Measurements from ENCODE around the gene ARFGAP3. TPM values are rescaled to one million over a fixed set of nuclear protein-coding genes. Genes with fewer than 3 reads are reported as not detected.

Gene ARFGAP3
- total RNA-seq, 1 experiment from 2014 or later: 16.9 TPM

DNA sequence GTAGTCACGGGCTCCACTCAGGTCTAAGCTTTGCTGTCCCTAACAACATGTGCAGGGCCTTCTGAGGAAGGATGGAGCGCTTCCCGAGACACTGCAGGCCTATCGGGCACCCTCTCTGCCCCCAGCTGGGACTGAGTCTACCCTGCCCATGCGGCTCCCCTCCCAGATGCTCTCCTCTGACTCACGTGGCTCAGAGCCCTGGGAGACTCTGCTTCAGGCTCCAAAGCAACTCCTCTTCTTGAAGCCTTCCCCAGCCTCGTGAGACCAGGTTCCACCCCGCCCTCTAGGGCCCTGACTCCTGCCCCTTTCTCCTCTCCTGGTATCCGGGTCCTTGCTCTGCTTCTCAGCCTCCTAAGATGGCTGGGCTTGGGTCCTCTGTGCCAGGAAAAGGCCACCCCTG is 28.4 kb upstream of the ARFGAP3 start:
- H3K27ac Mint-ChIP-seq: no peak overlapping the region
- no peaks in the 10 kb centered on the region for H3K27me3 Mint-ChIP-seq (ENCODE audit: low read depth)
- H3K9me3 Mint-ChIP-seq: no peaks in the 10 kb centered on the region
- DNase-seq (ENCODE audit: low spot score): no peak
- ATAC-seq: no peak
- ChIA-PET CTCF (interaction anchor here (2.5 kb wide), 1 partner anchor 18 kb away, joined by 8 read pairs; no protein-coding TSS in a partner anchor), POLR2A (interaction anchor here (1.4 kb wide), 1 partner anchor 13 kb away, joined by 3 read pairs; no protein-coding TSS in a partner anchor)
- TF ChIP-seq, protein P1, sequence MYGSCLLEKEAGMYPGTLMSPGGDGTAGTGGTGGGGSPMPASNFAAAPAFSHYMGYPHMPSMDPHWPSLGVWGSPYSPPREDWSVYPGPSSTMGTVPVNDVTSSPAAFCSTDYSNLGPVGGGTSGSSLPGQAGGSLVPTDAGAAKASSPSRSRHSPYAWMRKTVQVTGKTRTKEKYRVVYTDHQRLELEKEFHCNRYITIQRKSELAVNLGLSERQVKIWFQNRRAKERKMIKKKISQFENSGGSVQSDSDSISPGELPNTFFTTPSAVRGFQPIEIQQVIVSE (CRISPR knock-in tag; IDR thresholded peaks at IDR 0.05; ENCODE audit: borderline replicate concordance): no peak
- TF ChIP-seq NR3C1 (CRISPR knock-in tag; conservative IDR thresholded peaks at IDR 0.05; ENCODE audit: low read depth): no peak
- peaks cover 42% of the 10 kb centered on the region for H3K36me3 Mint-ChIP-seq
- no peak overlapping the region for H3K4me3 Mint-ChIP-seq
- H3K4me1 Mint-ChIP-seq: peaks cover 10% of the 10 kb centered on the region

DNA sequence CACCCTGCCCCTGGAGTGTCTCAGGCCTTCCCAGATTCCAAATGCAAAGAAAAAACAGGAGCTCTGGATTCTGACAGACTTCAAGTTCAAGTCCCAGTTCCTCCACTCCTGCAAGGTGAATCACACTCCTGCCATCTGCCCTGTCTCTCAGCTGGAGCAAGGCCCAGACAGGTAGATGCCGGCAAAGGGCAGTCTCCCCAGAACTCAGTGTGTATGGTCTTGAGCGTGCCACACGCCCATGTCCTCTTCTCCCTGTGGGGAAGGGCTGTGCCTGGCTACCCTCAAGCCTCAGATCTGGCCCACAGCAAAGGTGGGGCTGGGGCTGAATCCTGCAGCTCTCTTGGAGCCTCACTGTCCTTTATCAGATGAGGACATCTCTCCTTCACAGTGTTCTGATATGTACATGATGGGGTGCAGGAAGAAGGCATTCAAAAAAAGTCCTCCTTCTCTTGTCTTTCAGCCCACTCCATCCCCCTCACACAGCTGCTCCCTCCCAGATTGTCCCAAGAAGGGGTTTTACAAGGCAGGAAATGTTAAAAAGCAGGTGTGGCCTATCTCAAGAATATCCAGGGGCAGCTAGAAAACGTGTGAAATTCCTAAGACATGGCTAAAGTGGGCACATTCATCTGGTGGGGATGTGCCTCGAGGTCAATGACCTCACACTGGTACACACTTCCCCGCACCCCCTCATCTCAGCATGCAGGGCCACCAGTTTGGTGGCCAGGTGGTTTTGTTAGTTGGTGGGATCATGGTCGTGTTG is 27.7 kb upstream of the ARFGAP3 start:
- no peak overlapping the region for H3K27ac Mint-ChIP-seq

DNA sequence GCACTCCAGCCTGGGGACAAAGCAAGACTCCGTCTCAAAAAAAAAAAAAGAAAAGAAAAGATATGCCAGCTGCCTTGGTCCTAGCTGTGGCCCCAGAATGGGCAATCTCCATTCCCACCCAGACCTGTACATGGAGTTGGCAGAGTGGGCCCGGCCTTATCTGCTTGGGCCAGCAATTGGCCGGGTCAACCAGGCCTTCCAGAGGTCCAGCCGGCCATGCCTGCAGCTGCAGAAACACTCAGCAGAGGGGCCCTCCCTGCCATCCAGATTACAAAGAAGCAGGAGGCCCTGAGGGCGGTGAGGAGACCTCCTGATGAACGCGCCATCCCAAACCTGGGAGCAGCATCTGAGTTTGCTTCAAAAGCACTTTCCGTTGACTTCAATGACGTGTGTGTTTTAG is 26.9 kb upstream of the ARFGAP3 start:
- Mint-ChIP-seq H3K4me1 (peaks cover 10% of the 10 kb centered on the region), H3K27ac (no peak overlapping the region), H3K27me3 (ENCODE audit: low read depth) (no peaks in the 10 kb centered on the region), H3K36me3 (peaks cover 41% of the 10 kb centered on the region), H3K4me3 (no peak overlapping the region), H3K9me3 (no peaks in the 10 kb centered on the region)
- POLR2A ChIA-PET: interaction anchor here (0.5 kb wide), 1 partner anchor 265 kb away, joined by 3 read pairs; no protein-coding TSS in a partner anchor
- TF ChIP-seq ZNF232 (CRISPR knock-in tag; IDR thresholded peaks at IDR 0.05): no peak
- no peak for TF ChIP-seq RELA (CRISPR knock-in tag; IDR thresholded peaks at IDR 0.05; ENCODE audit: borderline replicate concordance)
- DNase-seq (ENCODE audit: low spot score) (no peak), ATAC-seq (no peak)
- CTCF ChIA-PET: interaction anchor here (1.5 to 2.5 kb wide), 3 partner anchors 16 to 176 kb away, joined by 4 to 8 read pairs (median 4); no protein-coding TSS in a partner anchor

More for the DNA sequence above, 27.7 kb upstream of the ARFGAP3 start:
- TF ChIP-seq, protein P2, sequence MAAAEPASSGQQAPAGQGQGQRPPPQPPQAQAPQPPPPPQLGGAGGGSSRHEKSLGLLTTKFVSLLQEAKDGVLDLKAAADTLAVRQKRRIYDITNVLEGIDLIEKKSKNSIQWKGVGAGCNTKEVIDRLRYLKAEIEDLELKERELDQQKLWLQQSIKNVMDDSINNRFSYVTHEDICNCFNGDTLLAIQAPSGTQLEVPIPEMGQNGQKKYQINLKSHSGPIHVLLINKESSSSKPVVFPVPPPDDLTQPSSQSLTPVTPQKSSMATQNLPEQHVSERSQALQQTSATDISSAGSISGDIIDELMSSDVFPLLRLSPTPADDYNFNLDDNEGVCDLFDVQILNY (CRISPR knock-in tag; IDR thresholded peaks at IDR 0.05): no peak
- no peak for TF ChIP-seq SOX15 (CRISPR knock-in tag; IDR thresholded peaks at IDR 0.05)
- Mint-ChIP-seq H3K4me3 (no peak overlapping the region), H3K36me3 (peaks cover 45% of the 10 kb centered on the region), H3K9me3 (no peaks in the 10 kb centered on the region), H3K27me3 (ENCODE audit: low read depth) (no peaks in the 10 kb centered on the region), H3K4me1 (peaks cover 10% of the 10 kb centered on the region)
- CTCF ChIA-PET: interaction anchor here (1.5 to 2.5 kb wide), 2 partner anchors 17 to 175 kb away, joined by 4 to 8 read pairs; no protein-coding TSS in a partner anchor
- no peak for ATAC-seq
- POLR2A ChIA-PET: no interaction called here
- no peak for DNase-seq (ENCODE audit: low spot score)

DNA sequence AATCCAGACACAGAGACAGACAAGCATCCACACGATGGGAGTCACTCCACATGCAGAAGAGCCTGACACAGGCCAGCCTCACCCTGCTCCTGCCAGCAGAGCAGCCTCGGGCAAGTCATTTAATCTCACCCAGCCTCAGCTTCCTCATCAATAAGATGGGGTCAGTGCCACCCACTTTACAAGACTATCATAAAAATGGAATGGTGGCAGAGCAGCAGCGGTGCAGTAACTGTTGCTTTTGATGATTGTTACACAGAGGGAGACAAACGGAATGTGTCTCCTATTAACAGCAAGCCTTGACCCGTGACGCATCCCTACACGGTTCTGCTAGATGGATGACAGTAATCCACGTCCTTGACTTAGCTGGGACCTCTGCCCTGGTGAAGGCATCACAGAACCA is 26.0 kb upstream of the ARFGAP3 start:
- ATAC-seq: no peak
- H3K27me3 Mint-ChIP-seq (ENCODE audit: low read depth): no peaks in the 10 kb centered on the region
- TF ChIP-seq PRRX2 (CRISPR knock-in tag; IDR thresholded peaks at IDR 0.05): no peak
- TF ChIP-seq, protein P3, sequence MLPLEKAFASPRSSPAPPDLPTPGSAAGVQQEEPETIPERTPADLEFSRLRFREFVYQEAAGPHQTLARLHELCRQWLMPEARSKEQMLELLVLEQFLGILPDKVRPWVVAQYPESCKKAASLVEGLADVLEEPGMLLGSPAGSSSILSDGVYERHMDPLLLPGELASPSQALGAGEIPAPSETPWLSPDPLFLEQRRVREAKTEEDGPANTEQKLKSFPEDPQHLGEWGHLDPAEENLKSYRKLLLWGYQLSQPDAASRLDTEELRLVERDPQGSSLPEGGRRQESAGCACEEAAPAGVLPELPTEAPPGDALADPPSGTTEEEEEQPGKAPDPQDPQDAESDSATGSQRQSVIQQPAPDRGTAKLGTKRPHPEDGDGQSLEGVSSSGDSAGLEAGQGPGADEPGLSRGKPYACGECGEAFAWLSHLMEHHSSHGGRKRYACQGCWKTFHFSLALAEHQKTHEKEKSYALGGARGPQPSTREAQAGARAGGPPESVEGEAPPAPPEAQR (CRISPR knock-in tag; IDR thresholded peaks at IDR 0.05): no peak
- H3K36me3 Mint-ChIP-seq: peaks cover 44% of the 10 kb centered on the region
- peaks cover 10% of the 10 kb centered on the region for H3K4me1 Mint-ChIP-seq
- peak overlapping the region; percentile 60; the same call in 1 of the 2 replicates for H3K27ac Mint-ChIP-seq
- H3K4me3 Mint-ChIP-seq: no peak overlapping the region
- no peaks in the 10 kb centered on the region for H3K9me3 Mint-ChIP-seq
- CTCF ChIA-PET: interaction anchor here (1.1 to 2.0 kb wide), 5 partner anchors 19 to 345 kb away, joined by 3 to 4 read pairs (median 3); no protein-coding TSS in a partner anchor
- POLR2A ChIA-PET: no interaction called here
- no peak for DNase-seq (ENCODE audit: low spot score)

DNA sequence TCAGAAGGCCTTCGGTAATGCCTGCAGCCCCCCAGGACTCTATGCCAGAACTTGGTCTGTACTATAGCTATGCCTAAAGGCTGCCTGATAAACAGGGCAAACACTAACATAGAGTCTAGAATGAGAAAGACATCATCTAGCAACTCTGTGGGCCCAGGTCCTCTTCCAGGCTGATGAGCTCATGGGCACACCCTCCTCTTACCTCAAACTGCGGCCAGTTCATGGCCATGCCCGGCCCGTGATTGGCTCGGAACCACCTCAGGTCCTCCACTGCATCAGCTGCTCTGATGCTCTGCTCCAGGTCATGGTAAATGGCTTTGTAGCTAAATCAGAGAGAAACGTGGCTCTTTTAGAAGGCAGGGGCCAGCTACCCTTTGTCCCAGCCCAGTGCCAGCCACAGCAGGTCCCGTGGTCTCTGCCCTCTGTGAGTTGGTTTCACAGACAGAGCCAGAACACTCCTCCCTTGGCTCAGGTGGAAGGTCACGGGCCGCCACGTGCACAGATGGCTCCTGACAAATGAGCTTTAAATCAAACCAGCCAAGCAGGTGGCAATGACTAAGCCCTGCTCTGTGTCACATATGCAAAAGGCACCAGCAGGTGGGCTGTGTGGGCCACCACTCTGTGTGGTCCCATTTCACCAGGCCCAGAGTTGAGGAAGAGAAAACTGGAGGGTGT is 25.0 kb upstream of the ARFGAP3 start:
- Mint-ChIP-seq H3K27me3 (ENCODE audit: low read depth) (no peaks in the 10 kb centered on the region), H3K9me3 (no peaks in the 10 kb centered on the region), H3K4me1 (peaks cover 10% of the 10 kb centered on the region), H3K36me3 (peaks cover 37% of the 10 kb centered on the region), H3K4me3 (no peak overlapping the region), H3K27ac (peak overlapping the region; percentile 54; the same call in 1 of the 2 replicates)
- ChIA-PET CTCF (interaction anchor here (1.0 to 2.0 kb wide), 8 partner anchors 13 to 346 kb away, joined by 3 to 11 read pairs (median 4); no protein-coding TSS in a partner anchor), POLR2A (no interaction called here)
- no peak for DNase-seq (ENCODE audit: low spot score)
- TF ChIP-seq, protein P4, sequence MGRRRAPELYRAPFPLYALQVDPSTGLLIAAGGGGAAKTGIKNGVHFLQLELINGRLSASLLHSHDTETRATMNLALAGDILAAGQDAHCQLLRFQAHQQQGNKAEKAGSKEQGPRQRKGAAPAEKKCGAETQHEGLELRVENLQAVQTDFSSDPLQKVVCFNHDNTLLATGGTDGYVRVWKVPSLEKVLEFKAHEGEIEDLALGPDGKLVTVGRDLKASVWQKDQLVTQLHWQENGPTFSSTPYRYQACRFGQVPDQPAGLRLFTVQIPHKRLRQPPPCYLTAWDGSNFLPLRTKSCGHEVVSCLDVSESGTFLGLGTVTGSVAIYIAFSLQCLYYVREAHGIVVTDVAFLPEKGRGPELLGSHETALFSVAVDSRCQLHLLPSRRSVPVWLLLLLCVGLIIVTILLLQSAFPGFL (CRISPR knock-in tag; IDR thresholded peaks at IDR 0.05; ENCODE audit: borderline replicate concordance): no peak
- TF ChIP-seq, protein P3 (CRISPR knock-in tag; IDR thresholded peaks at IDR 0.05): no peak
- no peak for ATAC-seq

Data from WTC11 (cell line).